Measurements from ENCODE around the gene STX1A.

- TF ChIP-seq POLR2A (IDR thresholded peaks at IDR 0.05) (no peak), CTCF (IDR thresholded peaks at IDR 0.05) (no peak), POLR2AphosphoS5 (IDR thresholded peaks at IDR 0.05) (no peak)
Observed at GRCh38 chr7:73717991-73718405, 1.5 kb downstream of the STX1A start.
